AG04449 (cell line): ENCODE data around the gene ADAMTS15.

Experiments
- CTCF ChIA-PET: fragments of 350-600 bp; formaldehyde crosslinking; extraction: SDS; loops from one replicate; lab custom pipeline; 2021; ENCODE audit warnings: antibody characterized with exemption; lab: Yijun Ruan, JAX
- POLR2A ChIA-PET: fragments of 400-600, 350-600 bp; formaldehyde crosslinking; extraction: SDS; loops from one replicate; lab custom pipeline; 2020; ENCODE audit warnings: antibody characterized with exemption, inconsistent platforms; lab: Yijun Ruan, JAX
- DNase-seq: peaks from one replicate; pipeline ENCODE4 v3.0.0-alpha.2; 2010; ENCODE audit warnings: low read depth, low spot score
- H3K4me3 ChIP-seq: 2 replicates; pipeline ENCODE4 v1.5.1; 2011; ENCODE audit warnings: low read depth, mild to moderate bottlenecking, control low read depth, low read length
- CTCF ChIP-seq: IDR thresholded peaks from one replicate; pipeline ENCODE4 v1.5.1; 2011; ENCODE audit warnings: mild to moderate bottlenecking, moderate library complexity, low read length, control low read depth, inconsistent platforms; ENCODE audit not compliant: insufficient read depth; ENCODE audit errors: missing control alignments

The ADAMTS15 gene

GRCh38 chr11:130416530-130416882 is 31.9 kb upstream of the ADAMTS15 start:
- H3K4me3 ChIP-seq, result no peak overlapping the region

GRCh38 chr11:130416906-130417305 is 31.5 kb upstream of the ADAMTS15 start:
- TF ChIP-seq CTCF, result no peak
- DNase-seq, result no peak
- no peak overlapping the region for H3K4me3 ChIP-seq
- ChIA-PET POLR2A (no interaction called here), CTCF (interaction anchor here (0.6 to 3.3 kb wide), 7 partner anchors 15 to 478 kb away, joined by 3 to 25 read pairs (median 3); no protein-coding TSS in a partner anchor)

More at GRCh38 chr11:130416530-130416882, 31.9 kb upstream of the ADAMTS15 start:
- CTCF ChIA-PET, result interaction anchor here (0.6 to 3.3 kb wide), 8 partner anchors 15 to 478 kb away, joined by 3 to 25 read pairs (median 4); no protein-coding TSS in a partner anchor
- POLR2A ChIA-PET, result no interaction called here
- TF ChIP-seq CTCF, result no peak
- no peak for DNase-seq

GRCh38 chr11:130418210-130418609 is 30.2 kb upstream of the ADAMTS15 start:
- POLR2A ChIA-PET, result interaction anchor here (0.6 kb wide), 1 partner anchor 483 kb away, joined by 4 read pairs; no protein-coding TSS in a partner anchor

GRCh38 chr11:130418756-130419155 is 29.7 kb upstream of the ADAMTS15 start:
- no peak for DNase-seq
- POLR2A ChIA-PET, result no interaction called here
- no peak overlapping the region for H3K4me3 ChIP-seq
- CTCF ChIA-PET, result interaction anchor here (1.4 to 1.9 kb wide), 2 partner anchors 13 to 443 kb away, joined by 5 read pairs; no protein-coding TSS in a partner anchor
- no peak for TF ChIP-seq CTCF

More at GRCh38 chr11:130418210-130418609, 30.2 kb upstream of the ADAMTS15 start:
- DNase-seq, result no peak
- H3K4me3 ChIP-seq, result no peak overlapping the region
- no peak for TF ChIP-seq CTCF
- CTCF ChIA-PET, result interaction anchor here (0.9 to 1.9 kb wide), 3 partner anchors 8 to 444 kb away, joined by 3 to 5 read pairs (median 5); no protein-coding TSS in a partner anchor

- no peak for DNase-seq
- H3K4me3 ChIP-seq, result no peak overlapping the region
- POLR2A ChIA-PET, result no interaction called here
- no peak for TF ChIP-seq CTCF
- CTCF ChIA-PET, result interaction anchor here (1.0 to 1.3 kb wide), 3 partner anchors 11 to 473 kb away, joined by 3 to 6 read pairs (median 3); no protein-coding TSS in a partner anchor
Measured at GRCh38 chr11:130420478-130421198, 27.8 kb upstream of the ADAMTS15 start.

GRCh38 chr11:130421199-130421585 is 27.3 kb upstream of the ADAMTS15 start:
- H3K4me3 ChIP-seq, result no peak overlapping the region
- no peak for TF ChIP-seq CTCF
- POLR2A ChIA-PET, result no interaction called here
- DNase-seq, result no peak
- CTCF ChIA-PET, result interaction anchor here (1.0 to 1.3 kb wide), 3 partner anchors 10 to 473 kb away, joined by 3 to 6 read pairs (median 3); no protein-coding TSS in a partner anchor
